ENCODE results near the gene GTF2IRD1.
"Not testable (repeated sequence)": the region's sequence is repeated elsewhere in the genome, so short reads cannot be mapped to it uniquely, and the experiment has no call there.

GTF2IRD1 gene

DNA sequence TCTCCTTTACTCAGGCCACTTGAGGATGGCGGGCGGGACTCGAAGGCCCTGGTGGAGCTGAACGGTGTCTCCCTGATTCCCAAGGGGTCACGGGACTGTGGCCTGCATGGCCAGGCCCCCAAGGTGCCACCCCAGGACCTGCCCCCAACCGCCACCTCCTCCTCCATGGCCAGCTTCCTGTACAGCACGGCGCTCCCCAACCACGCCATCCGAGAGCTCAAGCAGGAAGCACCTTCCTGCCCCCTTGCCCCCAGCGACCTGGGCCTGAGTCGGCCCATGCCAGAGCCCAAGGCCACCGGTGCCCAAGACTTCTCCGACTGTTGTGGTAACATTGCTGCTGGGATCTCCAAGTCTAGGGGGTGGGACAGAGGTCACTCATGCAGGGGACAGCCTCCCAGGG is 65.7 kb downstream of the GTF2IRD1 start:
- DNase-seq, result no peak

- no peak for DNase-seq
Observed at GRCh38 chr7:74521855-74522254, 68.1 kb downstream of the GTF2IRD1 start.

GRCh38 chr7:74522281-74522905 is 68.7 kb downstream of the GTF2IRD1 start:
- no peak for DNase-seq

- no peak for DNase-seq
Observed at GRCh38 chr7:74523015-74523414, 69.3 kb downstream of the GTF2IRD1 start.

DNA sequence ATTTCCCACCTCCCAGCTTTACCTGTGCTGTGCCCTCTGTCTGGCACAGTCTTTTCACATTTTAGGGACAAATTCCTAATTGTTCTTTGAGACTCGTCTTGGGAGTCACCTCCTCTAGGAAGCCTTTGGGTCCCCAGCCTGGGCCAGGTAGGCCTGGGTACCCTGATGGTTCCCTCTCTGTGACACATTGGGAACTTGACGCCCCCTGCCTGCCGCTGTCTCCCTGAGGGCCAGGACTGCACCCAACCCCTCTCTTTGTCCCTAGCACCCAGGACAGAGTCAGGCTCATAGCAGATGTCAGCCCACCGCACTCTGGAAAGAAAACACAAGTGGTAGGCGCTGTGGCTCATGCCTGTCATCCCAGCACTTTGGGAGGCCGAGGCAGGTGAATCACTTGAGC is 71.4 kb downstream of the GTF2IRD1 start:
- no peak for DNase-seq

DNA sequence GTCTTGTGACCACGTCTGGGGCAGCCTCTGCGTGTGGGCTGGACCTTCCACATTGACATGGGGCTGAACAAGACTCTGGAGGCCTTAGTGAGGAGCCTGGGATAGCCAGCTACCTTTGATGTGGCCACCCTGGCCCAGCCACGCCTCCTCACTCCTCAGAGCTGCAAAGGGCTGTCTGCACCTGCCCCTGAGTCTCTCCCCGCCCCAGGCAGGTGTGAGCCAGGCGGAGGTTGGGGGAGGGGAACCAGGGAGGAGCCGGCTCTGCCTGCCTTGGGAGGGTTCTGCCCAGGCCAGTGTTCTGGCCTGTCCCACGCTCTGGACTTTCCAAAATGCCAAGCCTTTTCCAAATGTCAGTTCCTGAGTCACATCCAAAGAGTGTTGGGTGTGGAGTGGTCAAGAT is 72.2 kb downstream of the GTF2IRD1 start:
- no peak for DNase-seq

DNA sequence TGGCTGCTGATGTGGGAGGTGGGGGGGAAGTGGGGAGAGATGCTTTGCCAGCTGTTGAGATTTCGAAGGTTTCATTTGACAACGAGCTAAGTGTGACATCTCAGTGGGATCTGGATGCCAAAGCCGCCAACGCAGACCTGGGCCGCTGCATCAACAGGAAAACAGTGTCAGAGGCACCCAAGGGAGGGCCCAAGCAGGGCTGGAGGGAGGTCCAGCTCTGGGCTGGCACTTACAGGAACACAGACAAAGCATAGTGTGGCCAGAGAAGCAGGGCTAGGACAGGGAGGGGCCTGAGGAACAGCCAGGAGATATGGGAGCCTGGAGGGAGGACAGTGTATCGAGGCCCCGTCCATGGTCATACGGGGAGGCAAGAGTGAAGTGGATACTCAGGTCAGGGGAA is 73.1 kb downstream of the GTF2IRD1 start:
- DNase-seq, result no peak

GRCh38 chr7:74527842-74528241 is 74.1 kb downstream of the GTF2IRD1 start:
- DNase-seq, result no peak

DNA sequence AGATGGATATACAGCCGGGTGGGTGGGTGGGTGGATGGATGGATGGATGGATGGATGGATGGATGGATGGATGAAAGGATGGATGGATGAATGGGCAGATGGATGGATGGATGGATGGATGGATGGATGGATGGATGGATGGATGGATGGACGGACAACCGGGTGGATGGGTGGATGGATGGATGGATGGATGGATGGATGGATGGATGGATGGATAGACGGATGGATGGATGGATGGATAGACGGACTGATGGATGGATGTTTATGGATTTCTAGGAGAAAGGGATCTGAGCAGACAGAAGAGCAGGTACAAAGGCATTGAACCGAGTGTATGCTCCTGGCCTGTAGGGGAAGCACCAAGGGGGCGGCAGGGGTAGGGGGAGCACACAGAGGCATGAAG is 75.1 kb downstream of the GTF2IRD1 start:
- not testable (repeated sequence) for DNase-seq

- no peak for DNase-seq
Observed at GRCh38 chr7:74535951-74536356, 82.2 kb downstream of the GTF2IRD1 start.

- DNase-seq, result not testable (repeated sequence)
Observed at GRCh38 chr7:74541937-74542336, 88.2 kb downstream of the GTF2IRD1 start.

DNA sequence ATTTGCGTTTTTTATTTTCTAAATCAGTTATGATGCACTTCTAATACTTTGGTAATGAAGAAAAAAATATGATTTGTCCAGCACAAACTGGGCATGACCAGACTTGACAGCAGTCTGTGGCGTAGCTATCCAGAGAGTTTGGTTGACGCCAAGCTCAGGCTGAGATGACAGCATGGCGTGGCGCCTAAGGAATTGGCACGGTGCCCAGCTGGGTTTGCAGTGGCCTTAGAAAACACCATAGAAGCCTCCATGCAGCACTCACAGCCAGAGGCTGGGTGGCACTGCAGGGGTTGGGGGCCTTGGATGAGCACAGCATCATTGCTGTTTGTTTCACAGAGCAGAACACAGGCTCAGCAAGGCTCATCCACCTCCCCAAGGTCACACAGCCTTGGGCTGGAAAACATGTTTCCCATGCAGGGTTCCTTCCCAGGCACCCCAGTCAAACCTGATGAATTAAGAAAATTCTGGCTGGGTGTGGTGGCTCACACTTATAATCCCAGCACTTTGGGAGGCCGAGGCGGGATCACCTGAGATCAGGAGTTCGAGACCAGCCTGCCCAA is 88.9 kb downstream of the GTF2IRD1 start:
- DNase-seq, result no peak

DNA sequence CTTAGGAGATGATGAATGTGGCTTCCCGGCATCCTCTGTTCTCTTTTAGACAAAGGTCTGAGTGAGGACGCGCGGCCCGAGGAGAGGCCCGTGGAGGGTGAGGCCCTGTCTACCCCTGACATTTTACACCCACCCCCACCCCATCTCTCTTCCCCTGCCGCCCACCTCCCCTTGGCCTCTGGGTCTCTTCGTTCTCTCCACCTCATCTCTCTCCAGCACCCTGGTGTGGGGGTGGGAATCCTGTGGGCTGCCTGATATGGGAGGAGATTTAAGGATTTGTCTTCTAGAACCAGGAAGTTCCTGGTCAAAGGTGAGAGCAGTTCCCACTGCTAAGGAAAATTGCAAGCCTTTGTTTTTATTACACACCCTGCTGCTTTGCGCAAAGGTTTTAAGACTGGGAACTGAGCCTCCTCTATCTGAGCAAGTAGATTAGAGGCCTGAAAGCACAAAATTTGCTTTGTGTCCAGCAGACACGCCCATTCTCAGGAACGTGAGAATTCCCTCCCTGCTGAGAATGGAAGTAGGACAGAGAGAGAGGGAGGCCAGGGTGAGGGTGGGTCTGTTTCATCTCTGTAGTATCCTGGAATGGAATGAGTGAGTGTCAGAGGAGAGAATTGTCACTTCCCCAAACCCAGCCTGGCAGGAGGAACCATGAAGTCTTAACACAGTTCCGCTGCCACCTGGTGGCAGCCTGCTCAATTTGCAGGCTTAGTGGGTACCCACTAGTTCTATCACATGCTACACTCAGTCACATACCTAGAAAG is 91.2 kb downstream of the GTF2IRD1 start:
- no peak for DNase-seq

- no peak for DNase-seq
Observed at GRCh38 chr7:74545921-74546320, 92.2 kb downstream of the GTF2IRD1 start.

- DNase-seq, result not testable (repeated sequence)
Observed at GRCh38 chr7:74553596-74554012, 99.9 kb downstream of the GTF2IRD1 start.

GRCh38 chr7:74554178-74554577 is 100.5 kb downstream of the GTF2IRD1 start:
- no peak for DNase-seq

- no peak for DNase-seq
Observed at GRCh38 chr7:74560086-74560719, 106.5 kb downstream of the GTF2IRD1 start.

- no peak for DNase-seq
Observed at GRCh38 chr7:74561898-74562613, 108.3 kb downstream of the GTF2IRD1 start.

- not testable (repeated sequence) for DNase-seq
Observed at GRCh38 chr7:74563639-74564038, 109.9 kb downstream of the GTF2IRD1 start.

DNA sequence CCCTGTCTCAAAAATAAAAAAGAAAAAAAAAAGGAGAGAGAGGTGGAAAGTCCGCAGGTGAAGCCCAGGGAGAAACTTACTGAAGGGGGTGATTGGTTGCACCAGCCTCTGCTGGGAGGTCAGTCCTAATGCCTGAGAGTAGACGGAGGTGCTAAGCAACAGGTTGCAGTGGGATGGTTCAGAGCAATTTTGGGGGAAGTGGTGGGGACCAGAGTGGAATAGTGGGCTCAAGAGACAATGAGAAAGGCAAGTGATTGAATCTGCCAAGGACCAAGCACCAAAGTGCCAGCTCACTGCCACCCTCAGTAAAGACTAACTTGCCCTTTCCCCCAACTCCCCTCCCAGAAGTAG is 113.6 kb downstream of the GTF2IRD1 start:
- DNase-seq, result no peak

DNA sequence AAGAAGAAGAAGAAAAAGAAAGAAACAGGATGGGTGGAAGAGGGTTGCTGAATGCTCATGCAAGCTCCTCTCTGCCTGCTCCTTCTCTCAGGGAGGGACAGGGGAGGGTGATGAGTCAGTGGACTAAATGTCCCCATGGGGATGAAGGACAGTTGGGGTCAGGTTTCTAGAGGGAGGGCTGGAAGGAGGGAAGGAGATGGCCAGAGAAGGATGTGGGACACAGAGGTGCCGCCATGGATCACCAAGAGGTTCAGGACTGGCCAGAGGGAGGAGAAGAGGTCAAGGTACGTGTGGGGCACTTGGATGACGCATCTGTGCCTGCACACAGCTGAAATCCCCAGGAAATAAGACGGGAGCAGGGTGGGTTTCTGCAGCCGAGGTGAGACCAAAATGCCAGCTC is 115.0 kb downstream of the GTF2IRD1 start:
- no peak for DNase-seq

GRCh38 chr7:74569501-74570075 is 115.9 kb downstream of the GTF2IRD1 start:
- DNase-seq, result peak; percentile 34
